ENCODE results near the gene INTS3.

GRCh38 chr1:153779781-153780541 is 52.1 kb downstream of the INTS3 start:
- TF ChIP-seq CREM (IDR thresholded peaks at IDR 0.05; ENCODE audit: low read depth) (no peak), CHD2 (IDR thresholded peaks at IDR 0.05; ENCODE audit: borderline replicate concordance, low read depth, low read length) (no peak), TCF7 (IDR thresholded peaks at IDR 0.05; ENCODE audit: borderline replicate concordance) (no peak), CBFB (IDR thresholded peaks at IDR 0.05; ENCODE audit: low read depth) (no peak), STAT3 (IDR thresholded peaks at IDR 0.05; ENCODE audit: low read depth, low read length) (no peak), GABPA (IDR thresholded peaks at IDR 0.05; ENCODE audit: low read depth) (no peak), CTCF (IDR thresholded peaks at IDR 0.05 in 2 of 3, conservative IDR thresholded peaks at IDR 0.05 in 1 of 3; ENCODE audit: control insufficient read depth in 2 of 3, extremely low read depth in 1 of 3, insufficient read depth in 1 of 3, low read depth in 3 of 3, low read length in 3 of 3) (no peak)

Measured in GM12878 (cell line).